ENCODE measurements around the gene HAT1.
"Not testable (repeated sequence)": the region's sequence is repeated elsewhere in the genome, so short reads cannot be mapped to it uniquely, and the experiment has no call there.

The HAT1 gene

GRCh38 chr2:171966235-171966634 is 44.0 kb downstream of the HAT1 start:
- Histone ChIP-seq H3K9ac (no peak overlapping the region), H3K9me3 (no peaks in the 10 kb centered on the region), H3K4me2 (no peak overlapping the region), H3K27me3 (no peaks in the 10 kb centered on the region), H3K27ac (no peak overlapping the region), H4K20me1 (0 out of 2 replicates have a peak, but pooled peaks cover 11% of the 10 kb centered on the region), H3K4me1 (no peaks in the 10 kb centered on the region), H3K4me3 (no peak overlapping the region), H3K36me3 (peaks cover 49% of the 10 kb centered on the region)
- TF ChIP-seq Cebpa-rat (IDR thresholded peaks at IDR 0.05) = no peak

DNA sequence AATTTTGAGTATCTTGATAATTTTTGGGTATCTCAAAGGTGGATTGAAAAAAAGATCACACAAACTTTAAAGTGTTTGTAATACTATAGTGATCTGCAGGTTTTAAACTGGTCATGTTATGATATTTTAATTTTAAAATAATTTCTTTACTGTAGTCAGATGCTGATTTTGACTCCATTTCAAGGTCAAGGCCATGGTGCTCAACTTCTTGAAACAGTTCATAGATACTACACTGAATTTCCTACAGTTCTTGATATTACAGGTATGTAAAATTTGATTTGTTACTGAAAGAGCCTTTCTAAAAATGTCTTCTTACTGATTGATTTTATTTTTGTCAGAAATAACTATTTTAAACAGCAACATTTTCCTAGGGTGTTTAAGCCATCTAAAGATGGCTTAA is 44.4 kb downstream of the HAT1 start:
- Histone ChIP-seq H4K20me1 (0 out of 2 replicates have a peak, but pooled peaks cover 11% of the 10 kb centered on the region), H3K36me3 (peaks cover 54% of the 10 kb centered on the region), H3K9me3 (no peaks in the 10 kb centered on the region), H3K27ac (no peak overlapping the region), H3K4me3 (no peak overlapping the region), H3K4me1 (no peaks in the 10 kb centered on the region), H3K9ac (no peak overlapping the region), H3K4me2 (no peak overlapping the region), H3K27me3 (no peaks in the 10 kb centered on the region)
- TF ChIP-seq Cebpa-rat (IDR thresholded peaks at IDR 0.05) = no peak

DNA sequence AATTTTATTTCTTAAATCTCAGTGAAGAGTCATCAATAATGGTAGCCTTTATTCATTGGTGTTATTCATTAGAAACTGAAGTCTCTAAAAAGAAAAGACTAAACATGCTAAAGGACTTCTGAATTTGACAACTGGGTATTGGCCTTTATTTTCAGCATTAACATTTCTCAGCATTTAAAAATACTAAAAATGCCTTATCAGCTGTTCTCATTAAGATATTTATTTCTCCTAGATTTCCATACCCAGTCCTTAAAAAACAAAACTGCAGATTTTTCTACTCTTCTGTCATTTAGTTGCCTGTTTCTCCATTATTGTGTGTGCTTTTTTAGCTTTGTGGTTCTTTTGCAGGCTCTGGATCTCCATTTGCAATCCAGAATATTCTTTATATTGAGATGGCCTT is 46.2 kb downstream of the HAT1 start:
- H3K27me3 ChIP-seq = no peaks in the 10 kb centered on the region
- H3K27ac ChIP-seq = no peak overlapping the region
- no peaks in the 10 kb centered on the region for H3K9me3 ChIP-seq
- H3K4me3 ChIP-seq = no peak overlapping the region
- no peaks in the 10 kb centered on the region for H3K4me1 ChIP-seq
- TF ChIP-seq Cebpa-rat (IDR thresholded peaks at IDR 0.05) = no peak
- H3K4me2 ChIP-seq = no peak overlapping the region
- H4K20me1 ChIP-seq = 0 out of 2 replicates have a peak, but pooled peaks cover 11% of the 10 kb centered on the region
- H3K36me3 ChIP-seq = peaks cover 69% of the 10 kb centered on the region
- no peak overlapping the region for H3K9ac ChIP-seq

DNA sequence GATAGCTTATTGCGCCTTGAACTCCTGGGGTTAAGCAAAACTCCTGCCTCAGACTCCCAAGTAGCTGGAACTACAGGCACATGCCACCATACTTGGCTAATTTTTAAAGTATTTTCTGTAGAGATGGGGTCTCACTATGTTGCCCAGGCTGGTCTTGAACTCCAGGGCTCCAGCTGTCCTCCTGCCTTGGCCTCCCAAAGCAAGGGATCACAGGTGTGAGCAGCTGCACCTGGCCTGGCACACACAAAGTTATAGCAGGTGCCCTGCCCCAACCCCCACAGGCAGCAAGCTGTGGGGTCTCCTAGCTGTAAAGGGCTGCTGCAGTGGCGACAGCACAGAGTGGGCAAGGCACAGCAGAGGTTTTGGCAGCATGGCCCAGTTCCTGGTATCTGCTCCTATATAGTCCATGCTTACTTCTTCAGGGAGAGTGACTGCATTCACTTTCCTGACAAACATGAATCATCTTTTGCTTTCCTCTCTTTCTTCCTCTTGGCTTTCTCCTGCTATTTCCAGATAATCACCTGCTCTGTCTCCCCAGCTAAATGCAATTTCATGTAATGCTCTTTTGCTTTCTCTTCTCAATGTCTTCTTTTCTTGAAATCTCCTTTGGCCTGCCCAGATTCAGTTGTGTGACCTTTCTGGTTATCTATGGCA is 50.2 kb downstream of the HAT1 start:
- Histone ChIP-seq H3K9ac (no peak overlapping the region), H3K4me3 (no peak overlapping the region), H3K27ac (no peak overlapping the region), H3K4me1 (no peaks in the 10 kb centered on the region), H3K9me3 (no peaks in the 10 kb centered on the region), H3K4me2 (no peak overlapping the region), H4K20me1 (no peaks in the 10 kb centered on the region), H3K36me3 (peaks cover 79% of the 10 kb centered on the region), H3K27me3 (no peaks in the 10 kb centered on the region)
- no peak for TF ChIP-seq Cebpa-rat (IDR thresholded peaks at IDR 0.05)

DNA sequence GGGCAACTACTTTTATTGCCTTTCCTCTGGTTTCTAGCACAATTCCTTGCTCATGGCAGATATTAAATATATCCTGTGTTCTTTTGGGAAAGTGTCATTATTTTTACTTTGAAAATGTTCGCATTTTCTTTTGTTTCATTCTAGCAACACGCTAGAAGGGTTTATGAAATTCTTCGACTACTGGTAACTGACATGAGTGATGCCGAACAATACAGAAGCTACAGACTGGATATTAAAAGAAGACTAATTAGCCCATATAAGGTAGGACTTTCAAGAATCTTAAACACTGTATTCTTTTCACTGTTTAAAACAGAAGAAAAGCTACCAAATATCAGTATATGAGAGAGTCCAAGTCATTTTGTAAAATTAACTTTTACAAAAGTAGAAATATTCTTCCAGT is 56.8 kb downstream of the HAT1 start:
- Histone ChIP-seq H3K27me3 (no peaks in the 10 kb centered on the region), H3K4me2 (no peak overlapping the region), H3K4me3 (no peak overlapping the region), H4K20me1 (no peaks in the 10 kb centered on the region), H3K9ac (no peak overlapping the region), H3K9me3 (no peaks in the 10 kb centered on the region), H3K36me3 (peaks cover 78% of the 10 kb centered on the region), H3K4me1 (no peaks in the 10 kb centered on the region), H3K27ac (no peak overlapping the region)
- TF ChIP-seq Cebpa-rat (IDR thresholded peaks at IDR 0.05) = no peak

GRCh38 chr2:171983924-171984323 is 61.7 kb downstream of the HAT1 start:
- not testable (repeated sequence) for H4K20me1 ChIP-seq, H3K9me3 ChIP-seq

GRCh38 chr2:171985076-171985475 is 62.8 kb downstream of the HAT1 start:
- Histone ChIP-seq H4K20me1 (no peaks in the 10 kb centered on the region), H3K36me3 (peaks cover 38% of the 10 kb centered on the region), H3K4me3 (no peak overlapping the region), H3K4me1 (no peaks in the 10 kb centered on the region), H3K4me2 (no peak overlapping the region), H3K9me3 (no peaks in the 10 kb centered on the region), H3K9ac (no peak overlapping the region), H3K27ac (no peak overlapping the region), H3K27me3 (no peaks in the 10 kb centered on the region)
- TF ChIP-seq Cebpa-rat (IDR thresholded peaks at IDR 0.05) = no peak

More at GRCh38 chr2:171983924-171984323, 61.7 kb downstream of the HAT1 start:
- H3K4me3 ChIP-seq, H3K4me1 ChIP-seq, H3K27ac ChIP-seq, H3K27me3 ChIP-seq, H3K9ac ChIP-seq, H3K4me2 ChIP-seq: not testable (repeated sequence)
- H3K36me3 ChIP-seq = peaks cover 50% of the 10 kb centered on the region

- Histone ChIP-seq H3K4me3 (no peak overlapping the region), H4K20me1 (no peaks in the 10 kb centered on the region), H3K27me3 (no peaks in the 10 kb centered on the region), H3K36me3 (peaks cover 29% of the 10 kb centered on the region), H3K9me3 (no peaks in the 10 kb centered on the region), H3K4me2 (no peak overlapping the region), H3K9ac (no peak overlapping the region), H3K4me1 (no peaks in the 10 kb centered on the region), H3K27ac (no peak overlapping the region)
- no peak for TF ChIP-seq Cebpa-rat (IDR thresholded peaks at IDR 0.05)
Observed at GRCh38 chr2:171986778-171987177, 64.5 kb downstream of the HAT1 start.

DNA sequence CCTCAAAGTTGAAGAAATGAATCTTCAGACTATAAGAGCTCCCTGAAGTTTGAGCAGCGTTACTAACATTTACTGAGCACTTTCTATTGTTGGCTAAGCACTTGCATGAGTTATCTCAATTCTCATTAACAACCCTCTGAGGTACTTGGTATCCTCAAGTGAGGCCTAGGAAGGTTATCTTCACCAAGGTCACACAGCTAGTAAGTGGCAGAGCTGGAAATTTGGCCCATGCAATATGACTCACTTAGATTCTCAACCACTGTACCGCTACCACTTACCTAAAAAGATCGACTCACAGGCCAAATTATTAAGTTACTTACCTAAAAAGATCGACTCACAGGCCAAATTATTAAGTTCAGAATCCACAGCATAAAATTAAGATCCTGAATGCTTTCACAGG is 68.8 kb downstream of the HAT1 start:
- H3K27me3 ChIP-seq = no peaks in the 10 kb centered on the region
- TF ChIP-seq Cebpa-rat (IDR thresholded peaks at IDR 0.05) = no peak
- no peak overlapping the region for H3K4me2 ChIP-seq
- no peak overlapping the region for H3K9ac ChIP-seq
- no peak overlapping the region for H3K4me3 ChIP-seq
- no peaks in the 10 kb centered on the region for H4K20me1 ChIP-seq
- no peak overlapping the region for H3K27ac ChIP-seq
- no peaks in the 10 kb centered on the region for H3K4me1 ChIP-seq
- no peaks in the 10 kb centered on the region for H3K9me3 ChIP-seq
- H3K36me3 ChIP-seq = 0 out of 2 replicates have a peak, but pooled peaks cover under 1% of the 10 kb centered on the region

GRCh38 chr2:171995586-171995985 is 73.3 kb downstream of the HAT1 start:
- Histone ChIP-seq H3K9me3 (no peaks in the 10 kb centered on the region), H3K27me3 (no peaks in the 10 kb centered on the region), H3K4me1 (peaks cover 13% of the 10 kb centered on the region), H3K36me3 (no peaks in the 10 kb centered on the region), H3K4me2 (no peak overlapping the region), H4K20me1 (no peaks in the 10 kb centered on the region), H3K9ac (no peak overlapping the region), H3K27ac (no peak overlapping the region), H3K4me3 (no peak overlapping the region)
- TF ChIP-seq Cebpa-rat (IDR thresholded peaks at IDR 0.05) = no peak

GRCh38 chr2:171996021-171996420 is 73.8 kb downstream of the HAT1 start:
- peaks cover 17% of the 10 kb centered on the region for H3K4me1 ChIP-seq
- H3K9ac ChIP-seq = no peak overlapping the region
- no peaks in the 10 kb centered on the region for H3K9me3 ChIP-seq
- no peak overlapping the region for H3K4me3 ChIP-seq
- H3K36me3 ChIP-seq = no peaks in the 10 kb centered on the region
- H4K20me1 ChIP-seq = no peaks in the 10 kb centered on the region
- TF ChIP-seq Cebpa-rat (IDR thresholded peaks at IDR 0.05) = no peak
- H3K27me3 ChIP-seq = no peaks in the 10 kb centered on the region
- no peak overlapping the region for H3K27ac ChIP-seq
- no peak overlapping the region for H3K4me2 ChIP-seq

DNA sequence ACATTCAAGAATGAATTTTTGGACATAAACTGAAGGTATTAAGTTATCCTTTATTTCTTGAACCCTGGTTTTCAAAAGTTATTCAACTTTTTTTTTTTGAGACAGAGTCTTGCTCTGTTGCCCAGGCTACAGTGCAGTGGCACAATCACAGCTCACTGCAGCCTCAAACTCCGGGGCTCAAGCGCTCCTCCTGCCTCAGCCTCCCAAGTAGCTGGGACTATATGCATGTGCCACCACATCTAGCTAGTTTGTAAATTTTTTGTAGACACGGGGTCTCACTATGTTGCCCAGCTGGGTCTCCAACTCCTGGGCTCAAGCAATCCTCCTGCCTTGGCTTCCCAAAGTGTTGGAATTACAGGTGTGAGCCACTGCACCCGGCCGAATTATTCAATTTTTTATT is 74.8 kb downstream of the HAT1 start:
- not testable (repeated sequence) for H3K4me3 ChIP-seq

More for the DNA sequence above, 74.8 kb downstream of the HAT1 start:
- not testable (repeated sequence) for H3K9me3 ChIP-seq, H3K27ac ChIP-seq, H3K36me3 ChIP-seq, H3K4me2 ChIP-seq, H3K27me3 ChIP-seq, H3K9ac ChIP-seq, H4K20me1 ChIP-seq
- H3K4me1 ChIP-seq = peaks cover 19% of the 10 kb centered on the region
